Embryonic facial prominence (tissue), 1 donor: ENCODE results near the gene APMAP.

Experiments used
- DNase-seq: peaks from one replicate; pipeline ENCODE4 v3.0.0-alpha.2; 2016; ENCODE audit errors: extremely low spot score

APMAP gene

GRCh38 chr20:24992487-24993205 is at the start of gene APMAP:
Gene APMAP (minus strand): TSS chr20:24992751. CDS start chr20:24992688, 63 bp downstream.
- DNase-seq, result peak; percentile 86

- no peak for DNase-seq
Observed at GRCh38 chr20:25041813-25042530, 49.4 kb upstream of the APMAP start.

- no peak for DNase-seq
Observed at GRCh38 chr20:25040438-25040831, 47.9 kb upstream of the APMAP start.

DNA sequence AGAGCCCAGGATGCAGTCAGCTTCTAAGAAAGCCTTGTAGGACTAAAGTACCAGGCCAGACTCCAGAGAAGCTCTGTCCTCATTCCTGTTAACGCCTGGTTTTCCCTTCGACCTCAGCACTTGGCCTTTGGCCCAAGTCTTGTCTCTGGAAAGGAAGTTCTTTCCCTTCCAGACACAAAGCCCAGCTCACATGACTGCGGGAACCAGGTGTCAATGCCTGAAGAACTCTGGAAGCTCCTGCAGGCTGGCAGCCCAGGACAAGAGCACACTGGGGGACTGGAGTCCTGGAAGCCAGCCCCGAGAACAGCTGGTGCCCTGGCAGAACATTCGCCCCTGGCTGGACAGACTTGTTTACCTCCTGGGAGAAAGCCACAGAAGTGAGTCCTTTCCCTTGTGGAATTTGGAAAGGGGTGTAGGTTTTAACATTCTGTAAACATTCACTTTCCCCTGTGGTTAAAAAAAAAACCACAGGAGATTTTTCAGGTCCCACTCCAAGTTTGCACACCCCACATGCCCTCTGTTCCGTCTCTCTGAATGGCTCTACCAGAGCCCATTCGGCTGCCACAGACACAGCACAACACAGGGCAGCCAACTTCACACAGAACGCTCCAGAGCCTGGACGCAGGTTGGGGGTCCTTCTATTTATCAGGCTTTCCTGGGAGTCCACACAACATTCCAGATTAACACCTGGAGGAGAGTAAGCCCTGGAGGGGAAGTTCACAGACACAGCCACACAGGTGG is 47.3 kb upstream of the APMAP start:
- DNase-seq, result no peak

- DNase-seq, result no peak
Observed at GRCh38 chr20:25038591-25039015, 46.1 kb upstream of the APMAP start.

- DNase-seq, result no peak
Observed at GRCh38 chr20:25038103-25038410, 45.5 kb upstream of the APMAP start.

GRCh38 chr20:25037288-25038102 is 44.9 kb upstream of the APMAP start:
- no peak for DNase-seq

GRCh38 chr20:25036331-25036936 is 43.9 kb upstream of the APMAP start:
- no peak for DNase-seq

DNA sequence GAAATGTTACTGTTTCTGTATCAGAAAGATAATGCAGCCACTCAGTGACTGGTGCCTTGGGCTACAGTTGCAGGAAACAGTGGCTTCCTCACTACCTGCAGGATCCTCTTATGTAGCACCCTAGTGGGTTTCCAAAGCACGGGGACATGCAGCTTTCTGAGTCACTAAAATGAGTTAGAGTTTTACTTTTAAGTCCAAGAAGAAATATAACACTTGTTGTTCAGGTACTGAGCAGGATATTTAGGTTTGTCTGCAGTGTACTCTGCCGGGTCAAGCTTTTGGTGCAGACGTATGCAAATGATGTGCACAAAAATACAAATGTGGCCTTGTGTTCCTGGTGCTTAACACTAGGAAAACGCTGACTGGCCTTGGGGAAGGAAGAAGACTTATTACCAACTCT is 43.4 kb upstream of the APMAP start:
- no peak for DNase-seq

- DNase-seq, result no peak
Observed at GRCh38 chr20:25033924-25034300, 41.4 kb upstream of the APMAP start.

- DNase-seq, result no peak
Observed at GRCh38 chr20:25033265-25033923, 40.8 kb upstream of the APMAP start.

DNA sequence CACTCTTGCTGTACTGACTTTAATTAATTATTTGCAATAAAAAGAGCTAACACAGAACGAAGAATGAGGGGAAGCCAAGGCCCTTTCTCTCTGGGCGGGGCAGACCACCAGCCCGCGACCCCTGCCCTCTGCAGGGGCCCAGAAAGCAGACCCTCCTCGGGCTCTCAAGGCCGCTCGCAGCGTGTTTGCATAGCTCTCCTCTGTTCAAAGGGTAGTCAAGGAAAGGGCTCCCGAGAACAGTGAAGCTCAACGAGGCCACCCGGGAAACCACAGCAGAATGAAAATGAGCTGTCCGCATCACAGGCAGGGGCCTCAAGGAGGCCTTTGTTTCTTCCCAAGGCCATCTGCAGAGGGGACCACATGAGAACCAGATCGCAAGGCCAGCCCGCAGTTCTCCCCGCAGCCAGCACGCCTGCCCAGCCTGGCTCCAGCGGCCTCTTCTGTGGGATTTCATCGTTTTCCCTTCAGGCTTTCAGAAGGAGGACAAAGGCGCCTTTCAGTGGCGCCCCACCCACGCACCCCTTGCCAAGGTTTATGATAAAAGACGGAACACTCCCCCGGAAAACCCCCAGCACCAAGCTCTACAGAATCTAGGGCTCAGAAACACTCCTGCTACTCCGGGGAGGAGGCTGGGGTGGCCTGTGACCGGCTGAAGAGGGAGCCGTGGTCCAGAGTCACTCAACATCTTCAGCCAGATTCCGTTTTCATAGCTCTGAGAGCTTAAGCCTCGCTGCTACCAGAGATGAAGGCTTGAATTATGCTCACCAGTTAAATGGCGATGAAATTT is 40.1 kb upstream of the APMAP start:
- DNase-seq, result no peak

- DNase-seq, result no peak
Observed at GRCh38 chr20:25032065-25032477, 39.5 kb upstream of the APMAP start.

- DNase-seq, result no peak
Observed at GRCh38 chr20:25031241-25031640, 38.7 kb upstream of the APMAP start.

DNA sequence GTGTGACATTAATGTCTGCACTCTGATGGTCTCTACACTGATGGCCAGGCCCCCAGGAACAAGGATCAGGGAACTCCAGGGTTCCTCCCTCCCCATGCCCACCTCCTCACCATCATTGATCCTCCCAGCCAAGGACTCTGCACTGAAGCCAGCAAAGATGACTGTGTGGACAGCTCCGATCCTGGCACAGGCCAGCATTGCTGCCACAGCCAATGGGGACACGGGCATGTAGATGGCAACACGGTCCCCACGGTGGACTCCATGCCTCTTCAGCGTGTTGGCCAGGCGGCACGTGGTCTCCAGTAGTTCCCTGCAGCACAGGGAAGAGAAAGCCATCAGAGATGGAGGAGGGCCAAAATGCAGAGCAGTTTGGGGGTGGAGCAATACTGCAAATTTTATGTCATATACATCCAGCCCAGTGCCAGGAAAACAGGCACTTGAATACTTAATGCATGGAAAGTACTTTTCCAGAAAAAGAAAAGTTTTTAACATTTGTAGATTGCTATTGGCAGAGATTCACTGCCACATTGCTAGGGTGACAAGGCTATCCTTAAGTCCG is 38.2 kb upstream of the APMAP start:
- no peak for DNase-seq

GRCh38 chr20:25030007-25030648 is 37.6 kb upstream of the APMAP start:
- DNase-seq, result no peak

DNA sequence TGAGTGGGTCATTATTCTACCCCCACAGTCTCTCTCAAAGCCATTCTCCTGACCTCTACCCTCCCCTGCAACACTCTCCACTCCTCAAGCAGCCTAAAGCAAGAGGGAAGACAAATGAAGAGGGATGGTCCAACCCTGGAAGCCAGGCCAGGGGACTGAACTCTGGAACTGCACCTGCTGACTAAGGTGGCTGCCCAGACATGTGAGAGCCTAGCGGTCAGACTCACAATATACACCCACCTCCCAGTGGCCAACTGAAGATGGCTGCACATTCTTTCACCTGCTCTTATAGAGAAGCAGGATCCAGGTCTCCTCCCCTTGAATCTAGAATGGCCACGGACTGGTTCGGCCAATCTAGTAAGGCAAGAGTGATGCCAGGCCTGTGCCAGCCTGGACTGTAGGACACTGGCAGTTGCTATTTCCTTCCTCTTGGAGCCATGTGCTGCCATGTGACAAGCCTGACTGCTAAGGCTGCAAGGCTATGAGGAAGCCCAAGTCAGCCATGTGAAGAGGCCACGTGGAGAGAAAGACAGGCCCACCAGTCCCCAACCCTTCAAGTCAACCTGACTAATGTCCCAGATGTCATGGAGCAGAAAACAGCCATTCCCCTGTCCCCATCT is 33.5 kb upstream of the APMAP start:
- DNase-seq, result no peak

DNA sequence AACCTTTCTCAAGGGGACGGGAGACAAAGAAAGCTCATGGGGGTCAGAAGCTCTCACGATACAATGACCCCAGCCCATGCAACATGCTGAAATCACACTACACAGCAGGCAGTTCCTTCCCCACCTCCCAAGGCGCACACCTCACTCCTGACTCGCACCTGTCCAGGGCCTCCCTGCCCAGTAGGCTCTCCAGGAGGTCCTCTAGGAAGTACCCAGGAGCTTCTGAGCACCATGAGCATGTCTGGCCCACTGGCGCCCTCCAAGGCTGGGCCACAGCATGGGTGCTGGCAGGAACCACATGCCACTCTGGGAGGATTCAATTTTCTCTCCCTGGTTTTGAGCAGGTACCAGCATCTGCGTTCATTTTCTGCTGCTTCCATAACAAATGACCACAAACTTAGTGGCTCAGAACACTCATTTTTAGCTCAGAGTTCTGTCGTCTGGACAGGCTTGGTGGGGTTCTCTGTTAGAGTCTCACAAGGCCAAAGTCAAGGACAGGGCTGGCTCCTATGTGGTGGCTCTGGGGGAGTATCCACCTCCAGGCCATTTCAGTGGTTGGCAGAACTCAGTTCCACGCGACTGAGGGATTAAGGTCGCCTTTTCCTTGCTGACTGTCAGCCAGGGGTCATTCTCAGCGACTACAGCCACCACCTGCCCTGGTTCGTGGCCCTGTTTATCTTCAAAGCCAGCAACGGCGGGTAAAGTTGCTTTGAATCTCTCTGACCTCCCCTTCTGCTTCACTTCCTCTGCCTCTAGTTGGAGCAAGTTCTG is 32.7 kb upstream of the APMAP start:
- DNase-seq, result no peak
